OCI-LY7 (cell line): ENCODE data around the gene GCSAML. TPM values are rescaled to one million over a fixed set of nuclear protein-coding genes. Genes with fewer than 3 reads are reported as not detected.

Experiments used
- Bru-seq: library from RNA; stranded (reverse); fragments of 400-500 nt; gene quantifications from one replicate; lab custom pipeline; 2021; lab: Mats Ljungman, UMichigan
- BruChase-seq, 2 experiments: library from RNA; stranded (reverse); fragments of 400-500 nt; gene quantifications; one replicate each; lab custom pipeline; 2021; lab: Mats Ljungman, UMichigan
- BruUV-seq: library from RNA; stranded (reverse); fragments of 400-500 nt; replicated peaks from 2 replicates; lab custom pipeline; 2021; lab: Mats Ljungman, UMichigan
- CTCF ChIA-PET: fragments of 300-600 bp; sonication (Branson Sonifier 250); formaldehyde crosslinking; loops from one replicate; lab custom pipeline; 2022; ENCODE audit warnings: antibody characterized with exemption; ENCODE audit not compliant: unreplicated experiment; lab: Charles Lee
- POLR2A ChIA-PET: fragments of 300-600 bp; sonication (Branson Sonifier 250); formaldehyde crosslinking; loops from one replicate; lab custom pipeline; 2022; ENCODE audit warnings: antibody characterized with exemption; lab: Charles Lee
- DNase-seq: peaks from one replicate; pipeline ENCODE4 v3.0.0-alpha.2; 2015; ENCODE audit warnings: low spot score
- H2AFZ ChIP-seq: fragments of 200-600 bp; sonication (generic), shearing (Covaris generic); 2 replicates; pipeline ENCODE4 v1.6.1; 2014; ENCODE audit warnings: mild to moderate bottlenecking, antibody characterized with exemption, low read length, moderate library complexity
- H3K27ac ChIP-seq: fragments of 200-600 bp; sonication (generic); 2 replicates; pipeline ENCODE4 v1.5.1; 2014; ENCODE audit warnings: mixed run types, low read depth, mild to moderate bottlenecking, moderate library complexity, low read length, inconsistent platforms; ENCODE audit not compliant: poor library complexity, severe bottlenecking
- H3K36me3 ChIP-seq: fragments of 200-600 bp; sonication (generic); 2 replicates; pipeline ENCODE4 v1.6.1; 2014; ENCODE audit warnings: mild to moderate bottlenecking, antibody characterized with exemption, low read length, moderate library complexity, mixed read lengths; ENCODE audit not compliant: insufficient read depth
- H3K4me1 ChIP-seq: fragments of 200-600 bp; sonication (generic); 2 replicates; pipeline ENCODE4 v1.5.1; 2014; ENCODE audit warnings: mild to moderate bottlenecking, low read length; ENCODE audit not compliant: insufficient read depth, poor library complexity, severe bottlenecking
- H3K4me2 ChIP-seq: fragments of 200-600 bp; sonication (generic); 2 replicates; pipeline ENCODE4 v1.6.1; 2014; ENCODE audit warnings: mild to moderate bottlenecking, low read length
- H3K4me3 ChIP-seq: fragments of 200-600 bp; sonication (generic); 2 replicates; pipeline ENCODE4 v1.5.1; 2014; ENCODE audit warnings: mild to moderate bottlenecking, low read depth, low read length; ENCODE audit not compliant: poor library complexity, severe bottlenecking
- H3K79me2 ChIP-seq: fragments of 200-600 bp; sonication (generic); 2 replicates; pipeline ENCODE4 v1.6.1; 2016; ENCODE audit warnings: low read depth, mild to moderate bottlenecking, low read length, moderate library complexity, mixed read lengths; ENCODE audit not compliant: insufficient read depth
- H3K9me2 ChIP-seq: fragments of 200-600 bp; sonication (generic); 2 replicates; pipeline ENCODE4 v1.6.1; 2016; ENCODE audit warnings: mild to moderate bottlenecking, low read length, mixed read lengths; ENCODE audit not compliant: insufficient read depth
- H3K9me3 ChIP-seq: fragments of 200-600 bp; sonication (generic); 2 replicates; pipeline ENCODE4 v1.6.1; 2014; ENCODE audit warnings: mild to moderate bottlenecking, mixed run types, low read length, mixed read lengths
- H4K20me1 ChIP-seq: fragments of 200-600 bp; sonication (generic); 2 replicates; pipeline ENCODE4 v1.6.1; 2014; ENCODE audit warnings: mild to moderate bottlenecking, antibody characterized with exemption, low read length, moderate library complexity, mixed read lengths; ENCODE audit not compliant: insufficient read depth
- EZH2phosphoT487 ChIP-seq: fragments of 200-600 bp; sonication (generic); IDR thresholded peaks from 2 replicates; pipeline ENCODE4 v1.6.1; 2018; ENCODE audit warnings: low read depth, borderline replicate concordance, mild to moderate bottlenecking, mixed run types, antibody characterized with exemption, low read length, moderate library complexity, mixed read lengths
- intact Hi-C: fragments of 100-400 bp; cut with micrococcal nuclease; formaldehyde crosslinking; loops from one replicate; pipeline ENCODE4 v1.10.0; 2022; ENCODE audit not compliant: unreplicated experiment
- long read RNA-seq: library from polyadenylated mRNA; stranded (forward); transcript quantifications from one replicate; pipeline ENCODE4 v2.0.0, GENCODE V29; 2022
- total RNA-seq, 2 experiments: library from RNA; depleted of rRNA in 1 of 2; stranded (reverse); fragments of >200 nt in 1 of 2; shearing (Covaris generic) in 1 of 2; gene quantifications; 2 replicates each; pipeline ENCODE4 v1.2.3, GENCODE V29; 2014 to 2022
- TF ChIP-seq, protein P1 (sequence below): fragments of 200-600 bp; sonication (generic); conservative IDR thresholded peaks from 2 replicates; pipeline ENCODE4 v1.5.1; 2014; ENCODE audit warnings: mild to moderate bottlenecking, antibody characterized with exemption, low read length, moderate library complexity, mixed read lengths

Gene GCSAML
- not detected in 2 replicates for total RNA-seq (2014; rRNA removed; shearing (Covaris generic))
- total RNA-seq (2022), result not detected in 2 replicates
- not detected for Bru-seq, nascent RNA
- BruChase-seq, experiment 1, labeled RNA remaining after a 6-hour chase, result not detected
- BruChase-seq, experiment 2, labeled RNA remaining after a 2-hour chase, result not detected
- long read RNA-seq, result 0 reads

DNA sequence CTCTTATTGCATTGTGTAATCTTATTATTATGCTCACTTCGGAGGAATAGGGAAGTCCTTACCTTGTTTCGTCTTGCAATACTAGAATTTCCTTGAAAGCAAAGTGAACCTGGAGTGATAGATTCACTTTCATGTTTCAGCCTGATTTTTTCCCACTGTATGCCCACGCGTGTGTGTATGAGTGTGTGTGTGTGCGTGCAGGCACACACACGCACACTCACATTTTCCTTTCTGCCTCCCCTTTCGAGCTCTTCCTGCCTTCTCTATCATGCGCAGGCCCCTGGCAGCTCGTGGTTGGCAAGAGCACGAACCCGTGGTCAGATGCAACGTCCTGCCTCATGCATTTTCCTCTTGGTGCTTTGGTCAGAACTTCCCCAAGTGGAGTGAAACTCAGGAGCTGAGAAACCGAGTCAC lies at the start of gene GCSAML:
Gene GCSAML, plus strand, starts transcription at position 366 of the 414 bp plus-strand sequence. CDS start 58 bp downstream, outside the sequence.
- POLR2A ChIA-PET, result interaction anchor here (1.2 kb wide), 1 partner anchor 10 kb away, joined by 3 read pairs; no protein-coding TSS in a partner anchor
- BruUV-seq, result no TSS peak

DNA sequence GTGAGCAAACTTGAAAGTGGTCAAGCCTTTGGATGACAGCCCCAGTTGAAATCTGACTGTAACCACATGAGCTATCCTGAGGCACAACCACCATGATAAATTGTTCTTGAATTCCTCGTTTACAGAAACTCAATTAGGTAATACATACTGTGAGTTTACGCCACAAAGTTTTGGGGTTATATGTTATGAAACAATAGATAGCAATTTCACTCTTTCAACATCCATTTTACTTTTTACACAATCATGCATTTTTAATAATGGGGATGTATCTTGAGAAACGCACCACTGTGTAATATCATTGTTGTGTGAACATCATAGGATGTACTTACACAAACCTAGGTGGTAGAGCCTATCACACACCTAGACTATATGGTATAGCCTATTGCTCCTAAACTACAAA lies 48.1 kb upstream of the GCSAML start:
- Histone ChIP-seq H2AFZ (no peak overlapping the region), H3K4me3 (no peak overlapping the region), H3K27ac (no peak overlapping the region), H3K4me2 (no peak overlapping the region), H4K20me1 (no peaks in the 10 kb centered on the region), H3K9me3 (no peaks in the 10 kb centered on the region), H3K9me2 (no peaks in the 10 kb centered on the region), H3K79me2 (no peaks in the 10 kb centered on the region), H3K4me1 (no peaks in the 10 kb centered on the region), H3K36me3 (no peaks in the 10 kb centered on the region)
- TF ChIP-seq, protein P1, sequence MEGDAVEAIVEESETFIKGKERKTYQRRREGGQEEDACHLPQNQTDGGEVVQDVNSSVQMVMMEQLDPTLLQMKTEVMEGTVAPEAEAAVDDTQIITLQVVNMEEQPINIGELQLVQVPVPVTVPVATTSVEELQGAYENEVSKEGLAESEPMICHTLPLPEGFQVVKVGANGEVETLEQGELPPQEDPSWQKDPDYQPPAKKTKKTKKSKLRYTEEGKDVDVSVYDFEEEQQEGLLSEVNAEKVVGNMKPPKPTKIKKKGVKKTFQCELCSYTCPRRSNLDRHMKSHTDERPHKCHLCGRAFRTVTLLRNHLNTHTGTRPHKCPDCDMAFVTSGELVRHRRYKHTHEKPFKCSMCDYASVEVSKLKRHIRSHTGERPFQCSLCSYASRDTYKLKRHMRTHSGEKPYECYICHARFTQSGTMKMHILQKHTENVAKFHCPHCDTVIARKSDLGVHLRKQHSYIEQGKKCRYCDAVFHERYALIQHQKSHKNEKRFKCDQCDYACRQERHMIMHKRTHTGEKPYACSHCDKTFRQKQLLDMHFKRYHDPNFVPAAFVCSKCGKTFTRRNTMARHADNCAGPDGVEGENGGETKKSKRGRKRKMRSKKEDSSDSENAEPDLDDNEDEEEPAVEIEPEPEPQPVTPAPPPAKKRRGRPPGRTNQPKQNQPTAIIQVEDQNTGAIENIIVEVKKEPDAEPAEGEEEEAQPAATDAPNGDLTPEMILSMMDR, result no peak
- no peak for TF ChIP-seq EZH2phosphoT487
- no TSS peak for BruUV-seq
- intact Hi-C loops, result no loop called here
- ChIA-PET CTCF (no interaction called here), POLR2A (interaction anchor here (0.5 kb wide), 1 partner anchor 1018 kb away, joined by 3 read pairs; no protein-coding TSS in a partner anchor)
- no peak for DNase-seq

More for the DNA sequence above, at the start of gene GCSAML:
- intact Hi-C loops, result no loop called here
- CTCF ChIA-PET, result no interaction called here
- H2AFZ ChIP-seq, result no peak within 1 kb of the TSS
- H4K20me1 ChIP-seq, result no peaks in the 10 kb centered on the region
- H3K9me3 ChIP-seq, result no peaks in the 10 kb centered on the region
- no peak within 1 kb of the TSS for H3K4me2 ChIP-seq
- H3K27ac ChIP-seq, result no peak within 1 kb of the TSS
- no peaks in the 10 kb centered on the region for H3K4me1 ChIP-seq
- no peaks in the 10 kb centered on the region for H3K79me2 ChIP-seq
- no peaks in the 10 kb centered on the region for H3K36me3 ChIP-seq
- no peak within 1 kb of the TSS for H3K4me3 ChIP-seq
- TF ChIP-seq EZH2phosphoT487, result no peak
- TF ChIP-seq, protein P1, result no peak
- DNase-seq, result no peak
- no peaks in the 10 kb centered on the region for H3K9me2 ChIP-seq

DNA sequence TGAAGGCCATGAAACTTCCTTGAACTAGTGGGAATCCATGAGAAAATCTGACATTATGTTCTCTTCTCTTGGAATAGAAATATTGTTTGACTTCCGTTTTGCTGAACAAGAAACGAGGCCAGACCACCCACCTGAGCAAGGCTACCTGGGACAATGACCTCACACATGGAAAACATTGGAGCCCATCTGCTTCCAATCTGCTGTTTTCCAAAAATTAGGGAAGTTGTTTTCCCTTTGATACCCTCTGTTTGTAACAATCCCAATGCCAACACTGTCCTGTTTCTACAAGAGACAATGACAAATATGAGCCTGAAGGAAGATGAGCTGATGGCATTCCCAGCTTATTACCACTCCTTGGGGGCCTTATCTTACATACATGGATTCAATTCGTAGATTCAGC lies 42.1 kb upstream of the GCSAML start:
- H4K20me1 ChIP-seq, result no peaks in the 10 kb centered on the region
- no peak overlapping the region for H3K4me2 ChIP-seq
- no peak overlapping the region for H3K4me3 ChIP-seq
- H3K4me1 ChIP-seq, result no peaks in the 10 kb centered on the region
- no peak for TF ChIP-seq EZH2phosphoT487
- TF ChIP-seq, protein P1, result no peak
- BruUV-seq, result no TSS peak
- no peak for DNase-seq
- H3K9me2 ChIP-seq, result no peaks in the 10 kb centered on the region
- H3K27ac ChIP-seq, result no peak overlapping the region
- H3K36me3 ChIP-seq, result no peaks in the 10 kb centered on the region
- H3K9me3 ChIP-seq, result no peaks in the 10 kb centered on the region
- intact Hi-C loops, result no loop called here
- no peaks in the 10 kb centered on the region for H3K79me2 ChIP-seq
- CTCF ChIA-PET, result no interaction called here
- H2AFZ ChIP-seq, result no peak overlapping the region
- POLR2A ChIA-PET, result interaction anchor here (0.7 kb wide), 1 partner anchor 37 kb away, joined by 3 read pairs; no protein-coding TSS in a partner anchor
